ENCODE data around the gene ACP1. TPM values are rescaled to one million over a fixed set of nuclear protein-coding genes. Genes with fewer than 3 reads are reported as not detected.
A peak's percentile ranks its signal among the peaks of the same experiment; 100 is the strongest.

ACP1 gene
- total RNA-seq, 2 experiments from 2014 or later = 89.7 to 93.2 TPM

DNA sequence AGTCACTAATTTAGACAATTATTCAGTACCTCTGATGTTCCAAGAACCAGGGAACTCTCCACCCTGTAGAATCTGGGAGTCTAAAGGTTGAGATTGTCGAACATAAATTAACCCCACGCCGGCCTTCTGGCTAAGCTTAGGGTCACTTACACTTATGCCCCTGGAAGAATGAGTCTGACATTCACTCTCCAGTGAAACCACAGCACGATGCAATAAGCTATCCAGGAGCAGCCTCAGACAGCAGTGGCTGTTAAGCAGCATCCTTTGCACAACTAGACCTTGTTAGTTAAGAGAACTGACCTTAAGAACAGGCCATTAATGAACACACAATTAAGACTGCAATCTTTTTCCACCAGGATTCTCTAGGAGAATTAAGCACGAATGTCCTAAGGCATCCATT lies 25.9 kb upstream of the ACP1 start:
- ChIA-PET POLR2A (no interaction called here), CTCF (no interaction called here)
- Mint-ChIP-seq H3K36me3 (ENCODE audit: low read depth) (peaks cover 64% of the 10 kb centered on the region), H3K4me3 (no peak overlapping the region), H3K9me3 (peaks cover 3% of the 10 kb centered on the region), H3K27me3 (no peaks in the 10 kb centered on the region), H3K4me1 (ENCODE audit: low read depth) (no peaks in the 10 kb centered on the region), H3K27ac (no peak overlapping the region)
- no peak overlapping the region for H3K4me3 ChIP-seq (ENCODE audit: low read length)
- H3K27me3 ChIP-seq (ENCODE audit: control insufficient read depth in 1 of 2, insufficient read depth in 2 of 2, low read length in 2 of 2) = no peaks in the 10 kb centered on the region
- no peak for TF ChIP-seq CTCF (IDR thresholded peaks at IDR 0.05)
- H3K9me3 ChIP-seq (ENCODE audit: control insufficient read depth in 1 of 2, insufficient read depth in 1 of 2, low read length in 2 of 2) = no peaks in the 10 kb centered on the region
- H3K36me3 ChIP-seq (ENCODE audit: insufficient read depth, low read length) = peaks cover 10% of the 10 kb centered on the region
- DNase-seq = no peak
- no peak for ATAC-seq (ENCODE audit: poor library complexity)
- intact Hi-C loops (cut with DNase I, micrococcal nuclease) = no loop called here
- no peaks in the 10 kb centered on the region for H3K4me1 ChIP-seq (ENCODE audit: insufficient read depth, low read length)
- H3K27ac ChIP-seq (ENCODE audit: low read depth in 1 of 2, low read length in 2 of 2) = no peak overlapping the region

DNA sequence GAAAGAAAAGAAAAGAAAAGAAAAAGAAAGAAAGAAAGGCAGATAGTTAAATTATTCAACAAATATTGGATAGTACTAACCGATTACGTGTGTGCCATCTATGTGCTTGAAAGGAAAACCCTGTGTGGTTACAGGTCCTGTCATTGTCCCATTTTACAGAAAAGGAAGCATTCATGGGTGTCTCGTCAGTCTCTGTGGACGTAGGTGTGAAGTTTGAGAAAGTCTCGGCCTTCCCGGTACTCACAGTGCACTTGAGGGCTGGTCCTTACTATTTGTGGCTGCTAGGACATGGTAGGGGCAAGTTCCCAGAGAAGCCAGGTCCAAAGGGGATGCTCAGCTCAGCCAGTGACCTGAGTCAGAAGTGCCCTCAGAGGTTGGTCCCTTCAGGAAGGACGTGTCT lies 20.2 kb upstream of the ACP1 start:
- Histone ChIP-seq H3K27ac (ENCODE audit: low read depth in 1 of 2, low read length in 2 of 2) (no peak overlapping the region), H3K27me3 (ENCODE audit: control insufficient read depth in 1 of 2, insufficient read depth in 2 of 2, low read length in 2 of 2) (no peaks in the 10 kb centered on the region), H3K4me3 (ENCODE audit: low read length) (no peak overlapping the region), H3K9me3 (ENCODE audit: control insufficient read depth in 1 of 2, insufficient read depth in 1 of 2, low read length in 2 of 2) (no peaks in the 10 kb centered on the region), H3K36me3 (ENCODE audit: insufficient read depth, low read length) (peaks cover 20% of the 10 kb centered on the region), H3K4me1 (ENCODE audit: insufficient read depth, low read length) (no peaks in the 10 kb centered on the region)
- ChIA-PET POLR2A (no interaction called here), CTCF (no interaction called here)
- no peak for TF ChIP-seq CTCF (IDR thresholded peaks at IDR 0.05)
- Mint-ChIP-seq H3K4me3 (no peak overlapping the region), H3K27ac (no peak overlapping the region), H3K4me1 (ENCODE audit: low read depth) (peaks cover 7% of the 10 kb centered on the region), H3K36me3 (ENCODE audit: low read depth) (peaks cover 86% of the 10 kb centered on the region), H3K9me3 (peaks cover 3% of the 10 kb centered on the region), H3K27me3 (no peaks in the 10 kb centered on the region)
- no peak for ATAC-seq (ENCODE audit: poor library complexity)
- no peak for DNase-seq
- intact Hi-C loops (cut with DNase I, micrococcal nuclease) = loop anchor here in 1 of 2 experiments (10.0 kb wide), 1 partner anchor 1300 kb away; no protein-coding TSS in a partner anchor

DNA sequence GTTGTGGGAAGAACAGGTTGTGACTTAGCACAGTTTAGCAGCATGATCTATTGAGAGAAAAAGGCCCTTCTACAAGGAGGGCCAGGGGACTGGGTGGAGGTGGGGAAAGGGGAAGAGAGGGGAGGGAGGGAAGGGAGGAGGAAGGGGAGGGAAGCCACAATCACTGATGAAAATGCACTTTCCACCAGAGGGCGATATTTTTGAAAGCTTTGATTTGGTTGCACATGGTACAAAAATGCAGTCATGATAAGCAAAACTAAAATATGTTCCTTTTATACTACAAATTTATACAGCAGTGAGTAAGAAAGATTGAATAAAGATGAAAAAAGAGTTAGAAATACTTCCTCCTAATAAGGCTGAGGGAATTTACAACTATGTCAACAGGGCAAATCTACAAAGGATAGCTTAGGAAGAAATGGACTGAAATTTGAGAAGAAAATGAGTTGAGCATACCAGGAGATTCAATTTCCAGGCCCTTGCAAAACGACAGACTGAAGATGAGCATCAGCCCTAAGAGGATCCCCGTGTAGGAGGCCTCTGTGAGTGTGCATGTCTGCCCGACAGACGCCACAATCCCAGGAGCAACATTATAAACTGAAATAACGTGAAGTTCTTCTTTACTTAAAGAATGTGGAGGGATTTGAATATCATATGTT lies 18.1 kb upstream of the ACP1 start:
- Mint-ChIP-seq H3K9me3 (no peaks in the 10 kb centered on the region), H3K4me1 (ENCODE audit: low read depth) (peaks cover 7% of the 10 kb centered on the region), H3K27ac (no peak overlapping the region), H3K4me3 (no peak overlapping the region), H3K36me3 (ENCODE audit: low read depth) (peaks cover 74% of the 10 kb centered on the region), H3K27me3 (no peaks in the 10 kb centered on the region)
- Histone ChIP-seq H3K36me3 (ENCODE audit: insufficient read depth, low read length) (peaks cover 17% of the 10 kb centered on the region), H3K27ac (ENCODE audit: low read depth in 1 of 2, low read length in 2 of 2) (no peak overlapping the region), H3K4me1 (ENCODE audit: insufficient read depth, low read length) (no peaks in the 10 kb centered on the region), H3K9me3 (ENCODE audit: control insufficient read depth in 1 of 2, insufficient read depth in 1 of 2, low read length in 2 of 2) (no peaks in the 10 kb centered on the region), H3K4me3 (ENCODE audit: low read length) (no peak overlapping the region), H3K27me3 (ENCODE audit: control insufficient read depth in 1 of 2, insufficient read depth in 2 of 2, low read length in 2 of 2) (no peaks in the 10 kb centered on the region)
- intact Hi-C loops (cut with DNase I, micrococcal nuclease) = loop anchor here (1.0 to 10.0 kb wide), 7 partner anchors 18 to 1298 kb away; partner anchors contain the start of genes ACP1 (in 1 of the 2) and SH3YL1 (in 1 of the 2)
- DNase-seq = peak in 9 of 14 experiments; percentile 5 to 75 (median 14)
- POLR2A ChIA-PET = interaction anchor here (0.8 to 1.0 kb wide), 2 partner anchors 10 to 17 kb away, joined by 3 to 4 read pairs; partner anchors contain the start of gene SH3YL1
- CTCF ChIA-PET = interaction anchor here (0.7 to 1.3 kb wide), 8 partner anchors 10 to 390 kb away, joined by 3 to 8 read pairs (median 4); partner anchors contain the start of gene SH3YL1
- peak; percentile 79 for TF ChIP-seq CTCF (IDR thresholded peaks at IDR 0.05)
- peak; percentile 60 for ATAC-seq (ENCODE audit: poor library complexity)
